ENCODE results near the gene KCNG2. TPM values are rescaled to one million over a fixed set of nuclear protein-coding genes. Genes with fewer than 3 reads are reported as not detected.

KCNG2 gene
- total and polyA plus RNA-seq, 2 experiments from 2014 or later, result not detected

GRCh38 chr18:79931475-79931874 lies 133.7 kb downstream of the KCNG2 start:
- no peaks in the 10 kb centered on the region for H4K20me1 ChIP-seq (ENCODE audit: insufficient read depth, poor library complexity, severe bottlenecking)
- no peak overlapping the region for H3K4me3 ChIP-seq
- peaks cover 6% of the 10 kb centered on the region for H3K36me3 ChIP-seq (replicated peaks; ENCODE audit: insufficient read depth, low read depth)
- WGBS (ENCODE audit: low lambda C conversion rate, missing lambda C conversion rate), result 95% methylated on average over 2 of the region's 2 CpGs
- H3K4me2 ChIP-seq, result no peak overlapping the region
- no peak overlapping the region for H2AFZ ChIP-seq
- H3K4me1 ChIP-seq (ENCODE audit: insufficient read depth), result peaks cover 14% of the 10 kb centered on the region
- H3K27ac ChIP-seq, result no peak overlapping the region
- TF ChIP-seq EZH2phosphoT487 (IDR thresholded peaks at IDR 0.05; ENCODE audit: low read depth, severe bottlenecking, unreplicated experiment) (no peak), EZH2 (IDR thresholded peaks at IDR 0.05; ENCODE audit: borderline replicate concordance) (no peak), CTCF (IDR thresholded peaks at IDR 0.05; ENCODE audit: poor library complexity) (no peak)
- H3K9me2 ChIP-seq (replicated peaks; ENCODE audit: insufficient read depth), result no peaks in the 10 kb centered on the region
- DNase-seq (ENCODE audit: low spot score), result no peak
- peaks cover 38% of the 10 kb centered on the region for H3K9me3 ChIP-seq (ENCODE audit: low read depth)
- H3K79me2 ChIP-seq, result peaks cover 68% of the 10 kb centered on the region
- no peaks in the 10 kb centered on the region for H3K27me3 ChIP-seq

GRCh38 chr18:79932907-79933306 lies 135.2 kb downstream of the KCNG2 start:
- H3K4me1 ChIP-seq (ENCODE audit: insufficient read depth), result peaks cover 14% of the 10 kb centered on the region
- no peak overlapping the region for H3K4me3 ChIP-seq
- H3K4me2 ChIP-seq, result no peak overlapping the region
- WGBS (ENCODE audit: low lambda C conversion rate, missing lambda C conversion rate), result 82% methylated on average over 3 of the region's 3 CpGs
- TF ChIP-seq CTCF (IDR thresholded peaks at IDR 0.05; ENCODE audit: poor library complexity) (no peak), EZH2phosphoT487 (IDR thresholded peaks at IDR 0.05; ENCODE audit: low read depth, severe bottlenecking, unreplicated experiment) (no peak), EZH2 (IDR thresholded peaks at IDR 0.05; ENCODE audit: borderline replicate concordance) (no peak)
- no peaks in the 10 kb centered on the region for H3K27me3 ChIP-seq
- H4K20me1 ChIP-seq (ENCODE audit: insufficient read depth, poor library complexity, severe bottlenecking), result no peaks in the 10 kb centered on the region
- H3K36me3 ChIP-seq (replicated peaks; ENCODE audit: insufficient read depth, low read depth), result peaks cover 6% of the 10 kb centered on the region
- peaks cover 72% of the 10 kb centered on the region for H3K79me2 ChIP-seq
- no peak overlapping the region for H2AFZ ChIP-seq
- H3K9me2 ChIP-seq (replicated peaks; ENCODE audit: insufficient read depth), result no peaks in the 10 kb centered on the region
- no peak for DNase-seq (ENCODE audit: low spot score)
- H3K9me3 ChIP-seq (ENCODE audit: low read depth), result peaks cover 38% of the 10 kb centered on the region
- no peak overlapping the region for H3K27ac ChIP-seq

- H3K27ac ChIP-seq, result peak overlapping the region; percentile 5
- peak overlapping the region; percentile 67 for H3K4me2 ChIP-seq
- no peaks in the 10 kb centered on the region for H3K9me2 ChIP-seq (replicated peaks; ENCODE audit: insufficient read depth)
- no peak overlapping the region for H2AFZ ChIP-seq
- DNase-seq (ENCODE audit: low spot score), result peak; percentile 67
- H3K79me2 ChIP-seq, result peaks cover 72% of the 10 kb centered on the region
- TF ChIP-seq EZH2 (IDR thresholded peaks at IDR 0.05; ENCODE audit: borderline replicate concordance) (no peak), CTCF (IDR thresholded peaks at IDR 0.05; ENCODE audit: poor library complexity) (peak; percentile 40)
- H3K36me3 ChIP-seq (replicated peaks; ENCODE audit: insufficient read depth, low read depth), result peaks cover 6% of the 10 kb centered on the region
- peaks cover 38% of the 10 kb centered on the region for H3K9me3 ChIP-seq (ENCODE audit: low read depth)
- no peak overlapping the region for H3K4me3 ChIP-seq
- peaks cover 14% of the 10 kb centered on the region for H3K4me1 ChIP-seq (ENCODE audit: insufficient read depth)
- 70% methylated on average over 10 of the region's 10 CpGs for WGBS (ENCODE audit: low lambda C conversion rate, missing lambda C conversion rate)
- H3K27me3 ChIP-seq, result no peaks in the 10 kb centered on the region
- H4K20me1 ChIP-seq (ENCODE audit: insufficient read depth, poor library complexity, severe bottlenecking), result no peaks in the 10 kb centered on the region
Measured at GRCh38 chr18:79933765-79934164, 136.0 kb downstream of the KCNG2 start.
